K562 (cell line): Measurements from ENCODE around the gene KDELR3. TPM values are rescaled to one million over a fixed set of nuclear protein-coding genes. Genes with fewer than 3 reads are reported as not detected.

Experiments used
- MGA ChIP-seq: fragments of 450-650 bp; IDR thresholded peaks from 2 replicates; pipeline ENCODE4 v1.6.1; 2016; ENCODE audit warnings: mild to moderate bottlenecking, moderate library complexity
- POLR3G ChIP-seq: IDR thresholded peaks from 2 replicates; pipeline ENCODE4 v1.6.1; 2011; ENCODE audit not compliant: insufficient read length, insufficient replicate concordance; ENCODE audit errors: extremely low read depth
- ZNF584 ChIP-seq: fragments of 200-800 bp; sonication (Bioruptor generic); IDR thresholded peaks from 2 replicates; pipeline ENCODE4 v1.6.1; 2016; ENCODE audit warnings: low read depth, mild to moderate bottlenecking, missing genetic modification characterization, missing compliant biosample characterization
- polyA plus RNA-seq, 8 experiments: library from polyadenylated mRNA; depleted of rRNA in 4 of 8; stranded (reverse) in 5 of 8; unstranded in 3 of 8; fragments of >200 nt; fragmentation: Nextera tagmentation in 2 of 8; fragmentation: Illumina TruSeq in 1 of 8; extraction: Ambion mirVana in 2 of 8; extraction: Trizol in 1 of 8; gene quantifications; 2 replicates each; pipeline versions ENCODE4 v1.2.1 to v1.2.3, GENCODE V29; 2011 to 2014; ENCODE audit warnings: inconsistent platforms in 1 of 8, missing spikeins in 1 of 8
- total RNA-seq, 7 experiments: library from RNA; depleted of rRNA in 6 of 7; stranded (reverse); fragments of >200 nt in 6 of 7; fragmentation: Illumina TruSeq in 2 of 7; extraction: Trizol in 2 of 7; gene quantifications; 2 replicates each; pipeline versions ENCODE4 v1.2.1 to v1.2.3, GENCODE V29; 2011 to 2021; ENCODE audit warnings: low replicate concordance in 1 of 7

KDELR3 gene
- total and polyA plus RNA-seq, 9 of the 15 experiments (the other 6 are each of a cell fraction or from before 2014, with no cell fraction given) = 7.1 to 44.8 (median 9.6) TPM

- TF ChIP-seq MGA (no peak), ZNF584 (CRISPR knock-in tag) (no peak), POLR3G (no peak)
These were observed 18.8 kb upstream of the KDELR3 start (continued) for GRCh38 chr22:38448945-38449745.
